Activated CD8-positive, alpha-beta memory T cell treated with anti-CD3 and anti-CD28 coated beads for 36 hours (primary cell): ENCODE results near the gene SLC25A20. TPM values are rescaled to one million over a fixed set of nuclear protein-coding genes. Genes with fewer than 3 reads are reported as not detected.

Source experiments
- CTCF ChIA-PET: fragments of 350-600 bp; sonication (Branson Sonifier 250); formaldehyde crosslinking; loops from one replicate; lab custom pipeline; 2021; ENCODE audit warnings: antibody characterized with exemption; lab: Charles Lee
- POLR2A ChIA-PET: fragments of 350-600 bp; sonication (Branson Sonifier 250); formaldehyde crosslinking; loops from one replicate; lab custom pipeline; 2021; ENCODE audit warnings: antibody characterized with exemption; lab: Charles Lee
- total RNA-seq, 2 experiments: library from RNA; stranded (reverse); gene quantifications; one replicate each; pipeline ENCODE4 v1.2.3, GENCODE V29; 2021

SLC25A20 gene
- total RNA-seq, 2 experiments from 2014 or later, result 21.3 to 24.1 TPM

DNA sequence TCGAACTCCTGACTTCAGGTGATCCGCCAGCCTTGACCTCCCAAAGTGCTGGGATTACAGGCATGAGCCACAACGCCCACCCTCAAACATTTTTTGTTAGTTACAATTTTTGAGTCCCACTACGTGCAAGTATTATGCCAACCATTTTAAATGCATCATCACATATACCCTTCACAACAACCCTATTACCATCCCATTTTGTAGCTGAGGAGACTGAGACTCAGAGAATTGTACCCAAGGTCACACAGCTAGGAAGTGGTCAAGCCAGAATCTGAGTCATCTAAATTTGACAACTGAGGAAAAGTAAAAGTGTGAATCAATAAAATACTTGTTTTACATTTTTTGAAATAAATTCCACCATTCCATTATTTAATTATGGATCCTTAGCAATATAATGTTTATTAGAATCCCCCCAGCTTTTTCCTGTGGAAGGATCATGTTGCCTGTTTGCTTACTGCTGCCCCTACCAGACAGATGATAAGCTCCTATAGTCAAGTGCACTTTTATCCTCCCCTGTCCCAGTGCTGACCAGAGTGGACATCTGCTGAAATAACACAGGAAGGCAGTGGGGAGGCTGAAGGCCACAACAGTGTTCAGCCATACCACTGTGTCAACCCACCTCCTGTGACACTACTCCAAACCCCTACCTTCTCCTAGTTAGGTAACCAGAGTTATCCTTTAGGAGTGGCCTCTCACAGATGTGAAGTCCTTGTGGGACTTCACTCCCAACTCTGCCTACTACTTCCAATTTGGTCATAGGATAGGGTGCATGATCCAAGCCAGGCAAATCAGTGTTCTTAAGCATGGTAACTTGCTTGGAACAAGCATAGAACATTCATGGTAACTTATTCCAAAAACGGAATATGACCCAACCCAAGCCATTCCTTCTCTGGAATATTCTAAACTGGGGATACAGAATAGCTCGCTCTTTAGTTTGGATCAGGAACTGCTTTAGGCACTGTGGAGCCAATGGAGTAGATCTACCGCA lies 79.2 kb downstream of the SLC25A20 start:
- CTCF ChIA-PET, result interaction anchor here (0.6 kb wide), 1 partner anchor 149 kb away, joined by 4 read pairs; no protein-coding TSS in a partner anchor
- POLR2A ChIA-PET, result no interaction called here

DNA sequence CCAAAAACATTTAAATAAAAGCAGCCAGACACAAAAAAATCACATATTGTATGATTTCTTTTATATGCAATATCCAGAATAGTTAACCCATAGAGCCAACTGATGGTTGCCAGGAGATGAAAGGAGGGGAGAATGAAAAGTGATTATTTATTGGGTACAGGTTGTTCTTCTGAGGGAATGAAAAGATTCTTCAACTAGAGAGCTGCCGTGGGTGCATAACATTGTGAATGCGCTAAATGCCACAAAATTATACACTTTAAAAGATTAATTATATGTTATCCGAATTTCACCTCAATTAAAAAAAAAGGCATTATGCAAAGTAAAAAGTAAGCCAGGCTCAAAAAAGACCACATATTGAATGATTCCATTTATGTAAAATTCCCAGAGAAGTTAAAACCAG lies 87.2 kb downstream of the SLC25A20 start:
- ChIA-PET POLR2A (no interaction called here), CTCF (no interaction called here)

Other genes starting within 250 kb of the SLC25A20 start
- 10 to 100 TPM; 23.6 to 24.4 TPM for gene CELSR3, start 236.0 kb downstream of the SLC25A20 start, total RNA-seq
- gene NCKIPSD, start 213.0 kb downstream of the SLC25A20 start, total RNA-seq, result 10 to 100 TPM; 42.2 to 42.6 TPM
- gene IP6K2, start 181.7 kb downstream of the SLC25A20 start, total RNA-seq, result 10 to 100 TPM; 42.8 to 47.9 TPM
- 10 to 100 TPM; 55.6 to 57.2 TPM for gene PRKAR2A, start 51.0 kb downstream of the SLC25A20 start, total RNA-seq
- 100 to 1,000 TPM; 127 to 131 TPM for gene ARIH2, start 20.0 kb upstream of the SLC25A20 start, total RNA-seq
- gene P4HTM, start 91.4 kb upstream of the SLC25A20 start, total RNA-seq, result 10 to 100 TPM; 24.8 to 26.8 TPM
- 100 to 1,000 TPM; 141 to 142 TPM for gene WDR6, start 108.5 kb upstream of the SLC25A20 start, total RNA-seq
- 10 to 100 TPM; 28.6 to 30.9 TPM for gene DALRD3, start 119.7 kb upstream of the SLC25A20 start, total RNA-seq
- gene NDUFAF3, start 123.2 kb upstream of the SLC25A20 start, total RNA-seq, result 10 to 100 TPM; 82.6 to 85.8 TPM
- gene IMPDH2, start 130.5 kb upstream of the SLC25A20 start, total RNA-seq, result 100 to 1,000 TPM; 461 to 466 TPM
- gene QRICH1, start 195.2 kb upstream of the SLC25A20 start, total RNA-seq, result 100 to 1,000 TPM; 117 to 118 TPM
- gene QARS1, start 205.9 kb upstream of the SLC25A20 start, total RNA-seq, result 100 to 1,000 TPM; 242 TPM
- gene USP19, start 221.9 kb upstream of the SLC25A20 start, total RNA-seq, result 10 to 100 TPM; 56.7 to 57.9 TPM
- gene LAMB2, start 234.2 kb upstream of the SLC25A20 start, total RNA-seq, result not detected